ENCODE measurements around the gene DLX6. TPM values are rescaled to one million over a fixed set of nuclear protein-coding genes. Genes with fewer than 3 reads are reported as not detected.

The DLX6 gene
- total and polyA plus RNA-seq, 2 experiments from 2014 or later = not detected

- no peaks in the 10 kb centered on the region for H3K9me2 ChIP-seq (ENCODE audit: insufficient read depth)
- peaks cover 83% of the 10 kb centered on the region for H3K4me1 ChIP-seq (ENCODE audit: insufficient read depth)
- H3K4me2 ChIP-seq = peak overlapping the region; percentile 74
- no peaks in the 10 kb centered on the region for H3K36me3 ChIP-seq (ENCODE audit: insufficient read depth)
- Mint-ChIP-seq H3K9me3 (peaks cover 7% of the 10 kb centered on the region; the same call in 1 of the 3 replicates), H3K4me3 (peak overlapping the region; percentile 59), H3K4me1 (peaks cover 56% of the 10 kb centered on the region), H3K27ac (no peak overlapping the region), H3K27me3 (ENCODE audit: insufficient read depth, low read depth, poor library complexity) (peaks cover 90% of the 10 kb centered on the region), H3K36me3 (ENCODE audit: low read depth) (no peaks in the 10 kb centered on the region)
- H3K27me3 ChIP-seq (ENCODE audit: insufficient read depth) = peaks cover 100% of the 10 kb centered on the region
- ATAC-seq (peak; percentile 65), DNase-seq (ENCODE audit: low spot score) (peak; percentile 67)
- no peak for TF ChIP-seq JUNB (IDR thresholded peaks at IDR 0.05; ENCODE audit: unreplicated experiment)
- TF ChIP-seq ETS1 (IDR thresholded peaks at IDR 0.05) = no peak
- TF ChIP-seq ZNF462 (CRISPR knock-in tag; IDR thresholded peaks at IDR 0.05) = no peak
- no peak for TF ChIP-seq REST (IDR thresholded peaks at IDR 0.05; ENCODE audit: unreplicated experiment)
- TF ChIP-seq CREB1 (CRISPR knock-in tag; IDR thresholded peaks at IDR 0.05; ENCODE audit: low read depth) = no peak
- no peak; the same call in 1 of the 2 replicates for TF ChIP-seq NANOG (IDR thresholded peaks at IDR 0.05; ENCODE audit: borderline replicate concordance)
- no peak for TF ChIP-seq CTCF (conservative IDR thresholded peaks at IDR 0.05; ENCODE audit: low read depth in 2 of 2)
- TF ChIP-seq ZNF114 (CRISPR knock-in tag; IDR thresholded peaks at IDR 0.05) = no peak
- no peak for TF ChIP-seq ZNF331 (CRISPR knock-in tag; IDR thresholded peaks at IDR 0.05; ENCODE audit: low read depth)
- no peak for TF ChIP-seq STAT1 (IDR thresholded peaks at IDR 0.05; ENCODE audit: unreplicated experiment)
- no peak for TF ChIP-seq EZH2 (IDR thresholded peaks at IDR 0.05; ENCODE audit: low read depth, unreplicated experiment)
- TF ChIP-seq POLR2AphosphoS5 (IDR thresholded peaks at IDR 0.05; ENCODE audit: low read depth) = no peak
- no peak for TF ChIP-seq EZH2phosphoT487 (IDR thresholded peaks at IDR 0.05; ENCODE audit: unreplicated experiment)
- no peaks in the 10 kb centered on the region for H3K79me2 ChIP-seq (replicated peaks; ENCODE audit: insufficient read depth)
- H3K4me3 ChIP-seq = peak overlapping the region; percentile 43
- no peak overlapping the region for H2AFZ ChIP-seq
- H3F3A ChIP-seq (replicated peaks; ENCODE audit: low read depth) = peaks cover 12% of the 10 kb centered on the region; the same call in 1 of the 2 replicates
- peaks cover 9% of the 10 kb centered on the region for H4K20me1 ChIP-seq (replicated peaks; ENCODE audit: insufficient read depth)
- no peak overlapping the region for H3K27ac ChIP-seq (ENCODE audit: low read depth)
These were observed 16.0 kb upstream of the DLX6 start for GRCh38 chr7:96989241-96989858.

Measured in GM23338 (cell line).